HepG2 (cell line): ENCODE measurements around the gene DAB2IP. TPM values are rescaled to one million over a fixed set of nuclear protein-coding genes. Genes with fewer than 3 reads are reported as not detected.

Source experiments
- ATAC-seq: fragments of 200-7000 bp; cut with Tn5 transposase; 3 replicates; pipeline ENCODE4 v1.9.1; 2020; ENCODE audit warnings: mild to moderate bottlenecking, moderate library complexity
- BruUV-seq: library from RNA; stranded (reverse); fragments of 400-500 nt; replicated peaks from 2 replicates; lab custom pipeline; 2021; lab: Mats Ljungman, UMichigan
- CTCF ChIA-PET: fragments of 300-600 bp; formaldehyde crosslinking; extraction: SDS; loops from one replicate; lab custom pipeline; 2021; ENCODE audit warnings: low total read pairs, inconsistent platforms, low intra/inter-chr PET ratio; lab: Yijun Ruan, JAX
- POLR2A ChIA-PET: fragments of 350-600 bp; sonication (Branson Sonifier 250); formaldehyde crosslinking; loops from one replicate; lab custom pipeline; 2020; ENCODE audit warnings: antibody characterized with exemption, inconsistent platforms; lab: Yijun Ruan, JAX
- DNase-seq: peaks from one replicate; pipeline ENCODE4 v3.0.0-alpha.2; 2015; ENCODE audit warnings: low spot score
- FAIRE-seq: peaks from 3 replicates; lab custom pipeline; 2011; peaks lifted over from hg19 to GRCh38; lab: Jason Lieb, UNC
- H2AFZ ChIP-seq: one replicate; pipeline ENCODE4 v1.6.1; 2011; ENCODE audit warnings: low read length, inconsistent platforms
- H3K27ac ChIP-seq: fragments of 300-600 bp; 3 replicates; pipeline ENCODE4 v1.8.0; 2011; ENCODE audit warnings: mixed run types, mild to moderate bottlenecking, mixed read lengths, low read length, inconsistent platforms; ENCODE audit not compliant: insufficient read depth; ENCODE audit errors: extremely low read length
- H3K27me3 ChIP-seq, 2 experiments: fragments of 200-600 bp in 1 of 2; 2 replicates in 1 of 2; 3 replicates in 1 of 2; pipeline versions ENCODE4 v1.6.0 to v1.8.0; 2011; ENCODE audit warnings: low read length in 2 of 2, mild to moderate bottlenecking in 2 of 2, moderate library complexity in 2 of 2, inconsistent platforms in 1 of 2; ENCODE audit not compliant: insufficient read depth in 2 of 2, control insufficient read depth in 1 of 2
- H3K36me3 ChIP-seq, 2 experiments: fragments of 200-600 bp in 1 of 2; replicated peaks in 1 of 2; 2 replicates in 1 of 2; 3 replicates in 1 of 2; pipeline versions ENCODE4 v1.5.1 to v1.8.0; 2011; ENCODE audit warnings: low read length in 2 of 2, inconsistent platforms in 1 of 2; ENCODE audit not compliant: insufficient read depth in 2 of 2, control insufficient read depth in 1 of 2
- H3K4me1 ChIP-seq: 2 replicates; pipeline ENCODE4 v1.5.1; 2012; ENCODE audit warnings: low read length, inconsistent platforms; ENCODE audit not compliant: insufficient read depth
- H3K4me2 ChIP-seq: 2 replicates; pipeline ENCODE4 v1.6.0; 2011; ENCODE audit warnings: low read depth, low read length, inconsistent platforms
- H3K4me3 ChIP-seq, 3 experiments: fragments of 200-600 bp in 1 of 3; sonication (generic), shearing (Covaris generic) in 1 of 3; replicated peaks in 1 of 3; 2 replicates each; pipeline ENCODE4 v1.5.1; 2011 to 2016; ENCODE audit warnings: low read length in 3 of 3, inconsistent platforms in 2 of 3, low read depth in 2 of 3, mild to moderate bottlenecking in 2 of 3, control low read depth in 1 of 3, mixed read lengths in 1 of 3; ENCODE audit not compliant: insufficient read depth in 1 of 3
- H3K79me2 ChIP-seq: one replicate; pipeline ENCODE4 v1.6.1; 2011; ENCODE audit warnings: low read length, inconsistent platforms; ENCODE audit not compliant: insufficient read depth
- H3K9ac ChIP-seq: 2 replicates; pipeline ENCODE4 v1.6.0; 2011; ENCODE audit warnings: mild to moderate bottlenecking, low read depth, low read length, inconsistent platforms; ENCODE audit not compliant: insufficient read depth
- H3K9me3 ChIP-seq: 2 replicates; pipeline ENCODE4 v1.5.1; 2012; ENCODE audit warnings: mild to moderate bottlenecking, low read length
- H4K20me1 ChIP-seq: 2 replicates; pipeline ENCODE4 v1.6.0; 2011; ENCODE audit warnings: inconsistent platforms, mild to moderate bottlenecking, low read length, moderate library complexity; ENCODE audit not compliant: insufficient read depth
- ATRX ChIP-seq: sonication (generic); formaldehyde crosslinking; IDR thresholded peaks from 2 replicates; pipeline ENCODE4 v1.4.0; 2020; ENCODE audit warnings: missing genetic modification reagents, borderline replicate concordance
- CHD4 ChIP-seq: fragments of 200-600 bp; sonication (generic); IDR thresholded peaks from 2 replicates; pipeline ENCODE4 v1.7.0; 2017; ENCODE audit warnings: mild to moderate bottlenecking, low read length, borderline replicate concordance
- ELF4 ChIP-seq: sonication (generic); formaldehyde crosslinking; IDR thresholded peaks from 2 replicates; pipeline ENCODE4 v1.5.0; 2020; ENCODE audit warnings: missing genetic modification reagents, mild to moderate bottlenecking, moderate library complexity, borderline replicate concordance
- IKZF4 ChIP-seq: sonication (generic); formaldehyde crosslinking; IDR thresholded peaks from 2 replicates; pipeline ENCODE4 v1.5.1; 2020; ENCODE audit warnings: borderline replicate concordance, mild to moderate bottlenecking, low read depth, missing genetic modification reagents; ENCODE audit errors: not compliant biosample characterization
- MXI1 ChIP-seq: IDR thresholded peaks from 3 replicates; pipeline ENCODE4 v1.6.1; 2012; ENCODE audit warnings: low read depth, low read length, inconsistent platforms, borderline replicate concordance
- PHF21A ChIP-seq: sonication (generic); formaldehyde crosslinking; IDR thresholded peaks from 2 replicates; pipeline ENCODE4 v1.5.0; 2020; ENCODE audit warnings: mild to moderate bottlenecking, missing genetic modification reagents
- SPEN ChIP-seq: sonication (generic); formaldehyde crosslinking; IDR thresholded peaks from 2 replicates; pipeline ENCODE4 v1.5.1; 2020; ENCODE audit warnings: low read depth, mild to moderate bottlenecking, missing genetic modification reagents
- TAF1 ChIP-seq: sonication (generic); formaldehyde crosslinking; IDR thresholded peaks from 2 replicates; pipeline ENCODE4 v1.4.0; 2020; ENCODE audit warnings: missing genetic modification reagents
- ZMYM3 ChIP-seq: sonication (generic); formaldehyde crosslinking; IDR thresholded peaks from 2 replicates; pipeline ENCODE4 v1.5.1; 2020; ENCODE audit warnings: mild to moderate bottlenecking, missing genetic modification reagents
- ZNF10 ChIP-seq: sonication (generic); formaldehyde crosslinking; IDR thresholded peaks from 2 replicates; pipeline ENCODE4 v1.4.0; 2020; ENCODE audit warnings: mild to moderate bottlenecking, low read depth, missing genetic modification reagents, borderline replicate concordance
- ZNF354B ChIP-seq: sonication (generic); formaldehyde crosslinking; IDR thresholded peaks from 2 replicates; pipeline ENCODE4 v1.8.0; 2022; ENCODE audit warnings: mild to moderate bottlenecking, missing genetic modification reagents
- ZNF44 ChIP-seq: sonication (generic); formaldehyde crosslinking; IDR thresholded peaks from 2 replicates; pipeline ENCODE4 v1.5.1; 2020; ENCODE audit warnings: mild to moderate bottlenecking, missing genetic modification reagents
- ZNF564 ChIP-seq: sonication (generic); formaldehyde crosslinking; IDR thresholded peaks from 2 replicates; pipeline ENCODE4 v1.8.1; 2023; ENCODE audit warnings: mild to moderate bottlenecking, missing genetic modification reagents
- ZNF773 ChIP-seq: sonication (generic); formaldehyde crosslinking; IDR thresholded peaks from 2 replicates; pipeline ENCODE4 v1.4.0; 2020; ENCODE audit warnings: missing genetic modification reagents, borderline replicate concordance
- ZNF788 ChIP-seq: sonication (generic); formaldehyde crosslinking; IDR thresholded peaks from 2 replicates; pipeline ENCODE4 v1.5.0; 2020; ENCODE audit warnings: mild to moderate bottlenecking, missing genetic modification reagents, borderline replicate concordance
- WGBS: methylation state at CpG from one replicate; pipeline ENCODE4 v1.1.6; 2017; ENCODE audit warnings: low lambda C conversion rate; 5-methylcytosine and 5-hydroxymethylcytosine counted together
- in situ Hi-C: cut with HindIII; loops from 2 replicates; pipeline ENCODE4 v1.10.0; 2017; ENCODE audit warnings: low pct_unique_long_range_greater_than_20kb; ENCODE audit not compliant: extremely low pct_ligation_motif_present
- intact Hi-C: fragments of 100-400 bp; cut with micrococcal nuclease; formaldehyde crosslinking; loops from one replicate; pipeline ENCODE4 v1.10.0; 2022; ENCODE audit not compliant: unreplicated experiment
- polyA plus RNA-seq, 8 experiments: library from polyadenylated mRNA; depleted of rRNA in 3 of 8; stranded (reverse) in 7 of 8; unstranded in 1 of 8; fragments of >200 nt; fragmentation: Illumina TruSeq in 4 of 8; extraction: Trizol in 4 of 8; gene quantifications; 2 replicates each; pipeline versions ENCODE4 v1.2.1 to v1.2.3, GENCODE V29; 2011 to 2016; ENCODE audit warnings: low read depth in 4 of 8, missing spikeins in 1 of 8, mixed read lengths in 1 of 8; ENCODE audit not compliant: insufficient read depth in 1 of 8
- total RNA-seq, 5 experiments: library from RNA; depleted of rRNA; stranded (reverse); fragments of >200 nt; fragmentation: Illumina TruSeq; extraction: Trizol; gene quantifications; 2 replicates each; pipeline ENCODE4 v1.2.3, GENCODE V29; 2016; ENCODE audit warnings: low read depth in 1 of 5
- TF ChIP-seq, protein P1 (sequence below): sonication (generic); formaldehyde crosslinking; IDR thresholded peaks from 2 replicates; pipeline ENCODE4 v1.8.0; 2023; ENCODE audit warnings: mild to moderate bottlenecking, missing genetic modification reagents
- TF ChIP-seq, protein P2 (sequence below): sonication (generic); formaldehyde crosslinking; IDR thresholded peaks from 2 replicates; pipeline ENCODE4 v1.5.0; 2020; ENCODE audit warnings: missing genetic modification reagents, mild to moderate bottlenecking, borderline replicate concordance
- TF ChIP-seq, protein P3 (sequence below): sonication (generic); formaldehyde crosslinking; IDR thresholded peaks from 2 replicates; pipeline ENCODE4 v1.8.0; 2022; ENCODE audit warnings: mild to moderate bottlenecking, missing genetic modification reagents; ENCODE audit not compliant: insufficient replicate concordance
- TF ChIP-seq, protein P4 (sequence below): IDR thresholded peaks from 2 replicates; pipeline ENCODE4 v1.6.1; 2016; ENCODE audit warnings: missing compliant biosample characterization, missing genetic modification reagents, borderline replicate concordance

DAB2IP gene
- total and polyA plus RNA-seq, 2 of the 13 experiments (the other 11 are each of a cell fraction or from before 2014, with no cell fraction given), result 25.3 to 37.9 TPM

DNA sequence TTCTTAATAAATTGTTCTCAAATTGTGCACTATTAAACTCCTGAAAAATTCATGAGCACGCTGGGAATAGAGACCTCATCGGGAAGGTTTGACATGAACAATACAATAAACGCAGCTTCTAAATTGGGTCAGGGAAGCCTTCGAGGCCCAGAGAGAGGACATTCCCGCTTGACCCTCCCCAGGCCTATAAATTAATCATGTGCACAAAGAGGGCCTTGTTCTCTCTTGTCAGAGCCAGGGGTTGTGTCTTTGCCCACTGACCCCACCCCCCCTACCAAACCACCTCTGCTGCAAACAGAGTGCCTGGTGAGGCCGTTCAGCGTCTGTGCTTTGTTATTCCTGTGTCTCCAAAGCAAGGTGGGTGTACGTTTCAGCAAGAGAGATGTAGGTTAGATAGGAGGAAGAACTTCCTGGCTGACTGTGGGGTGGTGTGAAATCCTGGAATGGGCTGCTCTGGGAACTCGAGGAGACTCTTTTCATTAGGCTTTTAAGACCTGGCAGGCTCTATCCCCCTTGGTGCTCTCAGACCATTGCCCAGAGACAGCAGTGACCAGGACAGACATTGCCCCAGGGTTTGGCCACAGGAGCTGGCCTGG, 18.2 kb upstream of the DAB2IP start:
- Histone ChIP-seq H3K79me2 (no peaks in the 10 kb centered on the region), H3K4me3 (peak overlapping the region in 2 of 3 experiments; percentile 1 to 63; a peak in 1 of 6 replicates), H4K20me1 (no peaks in the 10 kb centered on the region), H3K9me3 (no peaks in the 10 kb centered on the region), H3K27ac (no peak overlapping the region), H3K27me3 (no peaks in the 10 kb centered on the region), H2AFZ (no peak overlapping the region), H3K36me3 (no peaks in the 10 kb centered on the region), H3K4me2 (peak overlapping the region; percentile 67), H3K9ac (no peak overlapping the region), H3K4me1 (peaks cover 42% of the 10 kb centered on the region)
- WGBS, result 3% methylated on average over 9 of the region's 9 CpGs
- DNase-seq (peak; percentile 72), FAIRE-seq (no peak), ATAC-seq (peak; percentile 32)
- BruUV-seq, result no TSS peak
- intact Hi-C loops (loop anchor here (5.0 kb wide), 1 partner anchor 81 kb away; no protein-coding TSS in a partner anchor), in situ Hi-C loops (no loop called here)
- CTCF ChIA-PET, result no interaction called here
- POLR2A ChIA-PET, result interaction anchor here (1.0 to 2.1 kb wide), 2 partner anchors 11 to 23 kb away, joined by 5 to 6 read pairs; no protein-coding TSS in a partner anchor
- TF ChIP-seq ZNF773 (CRISPR knock-in tag) (no peak), ZNF10 (CRISPR knock-in tag) (no peak), ZMYM3 (peak; percentile 92), PHF21A (CRISPR knock-in tag) (peak; percentile 44; the same call in 1 of the 2 replicates), ZNF788 (CRISPR knock-in tag) (no peak), IKZF4 (CRISPR knock-in tag) (no peak), ZNF354B (CRISPR knock-in tag) (no peak), ZNF564 (0 out of 2 replicates have a peak, but pooled peaks have one; percentile 24), SPEN (no peak), ZNF44 (CRISPR knock-in tag) (no peak), CHD4 (peak; percentile 29; the same call in 1 of the 2 replicates), MXI1 (no peak), ELF4 (no peak), TAF1 (CRISPR knock-in tag) (no peak), ATRX (CRISPR knock-in tag) (no peak)
- TF ChIP-seq, protein P1, sequence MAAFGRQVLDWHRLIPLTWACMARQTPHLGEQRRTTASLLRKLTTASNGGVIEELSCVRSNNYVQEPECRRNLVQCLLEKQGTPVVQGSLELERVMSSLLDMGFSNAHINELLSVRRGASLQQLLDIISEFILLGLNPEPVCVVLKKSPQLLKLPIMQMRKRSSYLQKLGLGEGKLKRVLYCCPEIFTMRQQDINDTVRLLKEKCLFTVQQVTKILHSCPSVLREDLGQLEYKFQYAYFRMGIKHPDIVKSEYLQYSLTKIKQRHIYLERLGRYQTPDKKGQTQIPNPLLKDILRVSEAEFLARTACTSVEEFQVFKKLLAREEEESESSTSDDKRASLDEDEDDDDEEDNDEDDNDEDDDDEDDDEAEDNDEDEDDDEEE (CRISPR knock-in tag), result no peak
- TF ChIP-seq, protein P2, sequence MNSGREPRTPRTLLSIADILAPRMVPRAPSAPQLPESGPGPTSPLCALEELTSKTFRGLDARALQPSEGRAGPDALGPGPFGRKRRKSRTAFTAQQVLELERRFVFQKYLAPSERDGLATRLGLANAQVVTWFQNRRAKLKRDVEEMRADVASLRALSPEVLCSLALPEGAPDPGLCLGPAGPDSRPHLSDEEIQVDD (CRISPR knock-in tag), result no peak
- TF ChIP-seq, protein P3, sequence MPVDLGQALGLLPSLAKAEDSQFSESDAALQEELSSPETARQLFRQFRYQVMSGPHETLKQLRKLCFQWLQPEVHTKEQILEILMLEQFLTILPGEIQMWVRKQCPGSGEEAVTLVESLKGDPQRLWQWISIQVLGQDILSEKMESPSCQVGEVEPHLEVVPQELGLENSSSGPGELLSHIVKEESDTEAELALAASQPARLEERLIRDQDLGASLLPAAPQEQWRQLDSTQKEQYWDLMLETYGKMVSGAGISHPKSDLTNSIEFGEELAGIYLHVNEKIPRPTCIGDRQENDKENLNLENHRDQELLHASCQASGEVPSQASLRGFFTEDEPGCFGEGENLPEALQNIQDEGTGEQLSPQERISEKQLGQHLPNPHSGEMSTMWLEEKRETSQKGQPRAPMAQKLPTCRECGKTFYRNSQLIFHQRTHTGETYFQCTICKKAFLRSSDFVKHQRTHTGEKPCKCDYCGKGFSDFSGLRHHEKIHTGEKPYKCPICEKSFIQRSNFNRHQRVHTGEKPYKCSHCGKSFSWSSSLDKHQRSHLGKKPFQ (CRISPR knock-in tag), result no peak
- TF ChIP-seq, protein P4, sequence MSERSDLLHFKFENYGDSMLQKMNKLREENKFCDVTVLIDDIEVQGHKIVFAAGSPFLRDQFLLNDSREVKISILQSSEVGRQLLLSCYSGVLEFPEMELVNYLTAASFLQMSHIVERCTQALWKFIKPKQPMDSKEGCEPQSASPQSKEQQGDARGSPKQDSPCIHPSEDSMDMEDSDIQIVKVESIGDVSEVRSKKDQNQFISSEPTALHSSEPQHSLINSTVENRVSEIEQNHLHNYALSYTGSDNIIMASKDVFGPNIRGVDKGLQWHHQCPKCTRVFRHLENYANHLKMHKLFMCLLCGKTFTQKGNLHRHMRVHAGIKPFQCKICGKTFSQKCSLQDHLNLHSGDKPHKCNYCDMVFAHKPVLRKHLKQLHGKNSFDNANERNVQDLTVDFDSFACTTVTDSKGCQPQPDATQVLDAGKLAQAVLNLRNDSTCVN (CRISPR knock-in tag), result no peak
